ENCODE measurements around the gene SCRN2. TPM values are rescaled to one million over a fixed set of nuclear protein-coding genes. Genes with fewer than 3 reads are reported as not detected.

Gene SCRN2
- total and polyA plus RNA-seq, 2 of the 13 experiments (the other 11 are each of a cell fraction or from before 2014, with no cell fraction given) = 21.7 to 29.5 TPM

DNA sequence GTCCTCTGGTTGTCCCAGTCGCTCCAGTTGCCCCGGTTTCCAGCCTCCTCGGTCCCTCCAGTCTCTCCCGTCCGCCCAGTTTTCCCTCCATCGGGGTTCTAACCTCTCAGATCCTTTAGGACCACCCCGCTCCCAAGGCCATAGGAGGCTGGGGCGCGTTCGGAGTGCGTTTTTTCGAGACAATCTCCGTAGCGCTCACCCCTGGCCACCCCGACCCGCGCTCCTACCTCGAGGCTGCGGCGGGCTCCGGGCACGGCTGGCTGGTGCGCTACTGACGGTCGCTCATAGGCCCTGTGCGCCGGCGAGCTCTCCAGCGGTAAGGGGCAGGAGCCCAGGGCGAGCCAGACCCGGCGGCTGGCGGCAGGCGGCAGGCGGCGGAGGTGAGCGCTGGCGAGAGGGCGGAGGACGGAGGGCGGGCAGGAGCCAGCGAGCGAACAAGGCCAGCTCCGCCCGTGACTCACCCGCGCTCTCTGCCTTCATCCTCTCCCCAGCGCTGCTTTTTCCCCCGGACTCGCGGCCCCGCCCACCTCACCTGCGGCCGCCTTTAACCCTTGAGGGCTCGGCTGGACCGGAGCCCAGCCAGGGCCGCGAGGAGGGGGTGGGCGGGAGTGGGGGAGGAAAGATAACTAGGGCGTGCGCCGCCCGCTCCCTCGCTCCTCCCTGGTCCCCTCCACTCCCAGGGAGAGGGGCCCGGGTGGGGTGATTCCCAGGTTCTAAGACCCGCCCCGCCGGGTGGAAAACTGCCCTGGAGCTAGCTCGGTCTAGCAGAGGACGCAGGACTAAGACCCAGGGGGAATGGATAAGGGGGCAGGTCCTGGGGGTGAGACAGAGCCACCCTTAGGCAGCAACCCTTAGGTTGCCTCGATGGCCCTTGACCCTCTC, 9.9 kb upstream of the SCRN2 start, which contains the start of gene SP6 (continued):
- TF ChIP-seq, protein P1, sequence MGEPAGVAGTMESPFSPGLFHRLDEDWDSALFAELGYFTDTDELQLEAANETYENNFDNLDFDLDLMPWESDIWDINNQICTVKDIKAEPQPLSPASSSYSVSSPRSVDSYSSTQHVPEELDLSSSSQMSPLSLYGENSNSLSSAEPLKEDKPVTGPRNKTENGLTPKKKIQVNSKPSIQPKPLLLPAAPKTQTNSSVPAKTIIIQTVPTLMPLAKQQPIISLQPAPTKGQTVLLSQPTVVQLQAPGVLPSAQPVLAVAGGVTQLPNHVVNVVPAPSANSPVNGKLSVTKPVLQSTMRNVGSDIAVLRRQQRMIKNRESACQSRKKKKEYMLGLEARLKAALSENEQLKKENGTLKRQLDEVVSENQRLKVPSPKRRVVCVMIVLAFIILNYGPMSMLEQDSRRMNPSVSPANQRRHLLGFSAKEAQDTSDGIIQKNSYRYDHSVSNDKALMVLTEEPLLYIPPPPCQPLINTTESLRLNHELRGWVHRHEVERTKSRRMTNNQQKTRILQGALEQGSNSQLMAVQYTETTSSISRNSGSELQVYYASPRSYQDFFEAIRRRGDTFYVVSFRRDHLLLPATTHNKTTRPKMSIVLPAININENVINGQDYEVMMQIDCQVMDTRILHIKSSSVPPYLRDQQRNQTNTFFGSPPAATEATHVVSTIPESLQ (CRISPR knock-in tag; conservative IDR thresholded peaks at IDR 0.05) = no peak
- TF ChIP-seq NR2F2 (IDR thresholded peaks at IDR 0.05; ENCODE audit: borderline replicate concordance, low read depth) = no peak
- peak; percentile 46 for TF ChIP-seq RBM39 (IDR thresholded peaks at IDR 0.05; ENCODE audit: low read depth, low read length, poor library complexity, severe bottlenecking)
- TF ChIP-seq ZMAT3 (CRISPR knock-in tag; conservative IDR thresholded peaks at IDR 0.05) = 0 out of 2 replicates have a peak, but pooled peaks have one; percentile 58
- no peak for TF ChIP-seq ZNF431 (CRISPR knock-in tag; IDR thresholded peaks at IDR 0.05; ENCODE audit: borderline replicate concordance, low read depth)
- TF ChIP-seq SRSF1 (optimal IDR thresholded peaks at IDR 0.05; ENCODE audit: low read depth, low read length) = no peak
- no peak for TF ChIP-seq FUBP1 (CRISPR knock-in tag; IDR thresholded peaks at IDR 0.05; ENCODE audit: borderline replicate concordance)
- no peak for TF ChIP-seq ZNF138 (CRISPR knock-in tag; IDR thresholded peaks at IDR 0.05; ENCODE audit: low read depth)
- TF ChIP-seq ZNF619 (CRISPR knock-in tag; IDR thresholded peaks at IDR 0.05) = no peak
- TF ChIP-seq CEBPG (CRISPR knock-in tag; IDR thresholded peaks at IDR 0.05) = 0 out of 2 replicates have a peak, but pooled peaks have one; percentile 4
- TF ChIP-seq, protein P2, sequence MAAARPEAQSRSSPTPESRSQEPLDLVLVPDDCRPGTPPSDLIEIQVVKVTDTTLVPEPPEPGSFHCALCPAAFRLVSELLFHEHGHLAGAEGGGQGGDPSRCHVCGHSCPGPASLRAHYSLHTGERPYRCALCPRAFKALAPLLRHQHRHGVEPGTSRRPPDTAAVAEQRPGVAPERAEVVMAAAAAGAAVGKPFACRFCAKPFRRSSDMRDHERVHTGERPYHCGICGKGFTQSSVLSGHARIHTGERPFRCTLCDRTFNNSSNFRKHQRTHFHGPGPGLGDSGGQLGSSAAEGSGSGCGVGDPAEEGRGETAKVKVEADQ (CRISPR knock-in tag; IDR thresholded peaks at IDR 0.05; ENCODE audit: borderline replicate concordance) = no peak; the same call in 1 of the 2 replicates
- TF ChIP-seq ZNF446 (CRISPR knock-in tag; IDR thresholded peaks at IDR 0.05) = no peak
- no peak for TF ChIP-seq SNAPC2 (CRISPR knock-in tag; IDR thresholded peaks at IDR 0.05)
- TF ChIP-seq FOSL1 (CRISPR knock-in tag; IDR thresholded peaks at IDR 0.05; ENCODE audit: borderline replicate concordance) = peak; percentile 48; the same call in 1 of the 2 replicates
- no peak for TF ChIP-seq ZNF549 (CRISPR knock-in tag; IDR thresholded peaks at IDR 0.05)
- TF ChIP-seq, protein P3, sequence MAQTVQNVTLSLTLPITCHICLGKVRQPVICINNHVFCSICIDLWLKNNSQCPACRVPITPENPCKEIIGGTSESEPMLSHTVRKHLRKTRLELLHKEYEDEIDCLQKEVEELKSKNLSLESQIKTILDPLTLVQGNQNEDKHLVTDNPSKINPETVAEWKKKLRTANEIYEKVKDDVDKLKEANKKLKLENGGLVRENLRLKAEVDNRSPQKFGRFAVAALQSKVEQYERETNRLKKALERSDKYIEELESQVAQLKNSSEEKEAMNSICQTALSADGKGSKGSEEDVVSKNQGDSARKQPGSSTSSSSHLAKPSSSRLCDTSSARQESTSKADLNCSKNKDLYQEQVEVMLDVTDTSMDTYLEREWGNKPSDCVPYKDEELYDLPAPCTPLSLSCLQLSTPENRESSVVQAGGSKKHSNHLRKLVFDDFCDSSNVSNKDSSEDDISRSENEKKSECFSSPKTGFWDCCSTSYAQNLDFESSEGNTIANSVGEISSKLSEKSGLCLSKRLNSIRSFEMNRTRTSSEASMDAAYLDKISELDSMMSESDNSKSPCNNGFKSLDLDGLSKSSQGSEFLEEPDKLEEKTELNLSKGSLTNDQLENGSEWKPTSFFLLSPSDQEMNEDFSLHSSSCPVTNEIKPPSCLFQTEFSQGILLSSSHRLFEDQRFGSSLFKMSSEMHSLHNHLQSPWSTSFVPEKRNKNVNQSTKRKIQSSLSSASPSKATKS (CRISPR knock-in tag; IDR thresholded peaks at IDR 0.05) = no peak
- no peak for TF ChIP-seq ZNF329 (CRISPR knock-in tag; IDR thresholded peaks at IDR 0.05; ENCODE audit: low read depth)
- TF ChIP-seq NR2C2 (CRISPR knock-in tag; IDR thresholded peaks at IDR 0.05; ENCODE audit: borderline replicate concordance) = 0 out of 2 replicates have a peak, but pooled peaks have one; percentile 42
- peak; percentile 43; the same call in 1 of the 2 replicates for TF ChIP-seq SP2 (CRISPR knock-in tag; IDR thresholded peaks at IDR 0.05)

Data from HepG2 (cell line).